Measurements from ENCODE around the gene LMBR1L.
A peak's percentile ranks its signal among the peaks of the same experiment; 100 is the strongest.

LMBR1L gene

GRCh38 chr12:49111206-49111605 is 559 bp upstream of the LMBR1L start:
- TF ChIP-seq POLR2AphosphoS5 (IDR thresholded peaks at IDR 0.05; ENCODE audit: low read depth, low read length) (no peak), TAF1 (IDR thresholded peaks at IDR 0.05; ENCODE audit: borderline replicate concordance, insufficient read depth, low read length) (no peak), FOXP2 (optimal IDR thresholded peaks at IDR 0.05; ENCODE audit: borderline replicate concordance, extremely low read depth, extremely low read length, insufficient read depth) (no peak), REST (IDR thresholded peaks at IDR 0.05; ENCODE audit: insufficient read depth in 1 of 2, low read depth in 2 of 2, low read length in 2 of 2) (no peak)

GRCh38 chr12:49109641-49110463 is 795 bp downstream of the LMBR1L start:
- TF ChIP-seq FOXP2 (optimal IDR thresholded peaks at IDR 0.05; ENCODE audit: borderline replicate concordance, extremely low read depth, extremely low read length, insufficient read depth), result no peak
- no peak for TF ChIP-seq REST (IDR thresholded peaks at IDR 0.05; ENCODE audit: insufficient read depth in 1 of 2, low read depth in 2 of 2, low read length in 2 of 2)
- peak; percentile 39; the same call in 1 of the 2 replicates for TF ChIP-seq SIN3A (IDR thresholded peaks at IDR 0.05; ENCODE audit: borderline replicate concordance, insufficient read depth, low read length)
- no peak for TF ChIP-seq POLR2AphosphoS5 (IDR thresholded peaks at IDR 0.05; ENCODE audit: low read depth, low read length)
- TF ChIP-seq TAF1 (IDR thresholded peaks at IDR 0.05; ENCODE audit: borderline replicate concordance, insufficient read depth, low read length), result 0 out of 2 replicates have a peak, but pooled peaks have one; percentile 16

- TF ChIP-seq REST (IDR thresholded peaks at IDR 0.05; ENCODE audit: insufficient read depth in 1 of 2, low read depth in 2 of 2, low read length in 2 of 2), result peak in 1 of 2 experiments; percentile 71; a peak in 2 of 4 replicates
- TF ChIP-seq POLR2AphosphoS5 (IDR thresholded peaks at IDR 0.05; ENCODE audit: low read depth, low read length), result 0 out of 2 replicates have a peak, but pooled peaks have one; percentile 21
- no peak for TF ChIP-seq SIN3A (IDR thresholded peaks at IDR 0.05; ENCODE audit: borderline replicate concordance, insufficient read depth, low read length)
- 0 out of 2 replicates have a peak, but pooled peaks have one; percentile 11 for TF ChIP-seq TAF1 (IDR thresholded peaks at IDR 0.05; ENCODE audit: borderline replicate concordance, insufficient read depth, low read length)
These were observed 1.7 kb downstream of the LMBR1L start for GRCh38 chr12:49108958-49109404.

GRCh38 chr12:49105504-49106084 is 5.1 kb downstream of the LMBR1L start:
- TF ChIP-seq SIN3A (IDR thresholded peaks at IDR 0.05; ENCODE audit: borderline replicate concordance, insufficient read depth, low read length) (no peak), POLR2AphosphoS5 (IDR thresholded peaks at IDR 0.05; ENCODE audit: low read depth, low read length) (no peak), REST (IDR thresholded peaks at IDR 0.05; ENCODE audit: insufficient read depth in 1 of 2, low read depth in 2 of 2, low read length in 2 of 2) (no peak)

Data from PFSK-1 (cell line).